Activated CD8-positive, alpha-beta memory T cell treated with anti-CD3 and anti-CD28 coated beads, Interleukin-2, amount 50 U/mL, for 1 hour (primary cell): ENCODE data around the gene TACO1.

ENCODE experiments used
- DNase-seq: peaks from one replicate; pipeline ENCODE4 v3.0.0-alpha.2; 2020; ENCODE audit errors: extremely low read depth

Gene TACO1

GRCh38 chr17:63639125-63639524 is 38.4 kb downstream of the TACO1 start:
- no peak for DNase-seq

- no peak for DNase-seq
Measured at GRCh38 chr17:63640038-63640437, 39.3 kb downstream of the TACO1 start.

- no peak for DNase-seq
Measured at GRCh38 chr17:63641692-63642448, 41.2 kb downstream of the TACO1 start.

- no peak for DNase-seq
Measured at GRCh38 chr17:63644846-63645245, 44.2 kb downstream of the TACO1 start.

GRCh38 chr17:63645775-63646487 is 45.2 kb downstream of the TACO1 start:
- DNase-seq, result no peak

GRCh38 chr17:63646488-63646806 is 45.8 kb downstream of the TACO1 start:
- DNase-seq, result no peak

- no peak for DNase-seq
Measured at GRCh38 chr17:63647065-63647725, 46.5 kb downstream of the TACO1 start.

- no peak for DNase-seq
Measured at GRCh38 chr17:63647936-63648335, 47.2 kb downstream of the TACO1 start.

GRCh38 chr17:63649813-63650212 is 49.1 kb downstream of the TACO1 start:
- DNase-seq, result no peak

GRCh38 chr17:63652106-63652505 is 51.4 kb downstream of the TACO1 start:
- no peak for DNase-seq

- no peak for DNase-seq
Measured at GRCh38 chr17:63653050-63653449, 52.4 kb downstream of the TACO1 start.

GRCh38 chr17:63657786-63658185 is 57.1 kb downstream of the TACO1 start:
- no peak for DNase-seq
